Epithelial cell of esophagus (primary cell): ENCODE measurements around the gene SMCO2.

Source experiments
- DNase-seq: peaks from one replicate; pipeline ENCODE4 v3.0.0; 2010; ENCODE audit warnings: low read depth
- H3K4me3 ChIP-seq: 2 replicates; pipeline ENCODE4 v1.5.1; 2011; ENCODE audit warnings: mild to moderate bottlenecking, low read length, control low read depth
- TF ChIP-seq, protein P1 (sequence below): IDR thresholded peaks from 2 replicates; pipeline ENCODE4 v1.5.1; 2011; ENCODE audit warnings: low read depth, mild to moderate bottlenecking, low read length, control low read depth, inconsistent platforms; ENCODE audit not compliant: insufficient read depth; ENCODE audit errors: missing control alignments

Gene SMCO2

DNA sequence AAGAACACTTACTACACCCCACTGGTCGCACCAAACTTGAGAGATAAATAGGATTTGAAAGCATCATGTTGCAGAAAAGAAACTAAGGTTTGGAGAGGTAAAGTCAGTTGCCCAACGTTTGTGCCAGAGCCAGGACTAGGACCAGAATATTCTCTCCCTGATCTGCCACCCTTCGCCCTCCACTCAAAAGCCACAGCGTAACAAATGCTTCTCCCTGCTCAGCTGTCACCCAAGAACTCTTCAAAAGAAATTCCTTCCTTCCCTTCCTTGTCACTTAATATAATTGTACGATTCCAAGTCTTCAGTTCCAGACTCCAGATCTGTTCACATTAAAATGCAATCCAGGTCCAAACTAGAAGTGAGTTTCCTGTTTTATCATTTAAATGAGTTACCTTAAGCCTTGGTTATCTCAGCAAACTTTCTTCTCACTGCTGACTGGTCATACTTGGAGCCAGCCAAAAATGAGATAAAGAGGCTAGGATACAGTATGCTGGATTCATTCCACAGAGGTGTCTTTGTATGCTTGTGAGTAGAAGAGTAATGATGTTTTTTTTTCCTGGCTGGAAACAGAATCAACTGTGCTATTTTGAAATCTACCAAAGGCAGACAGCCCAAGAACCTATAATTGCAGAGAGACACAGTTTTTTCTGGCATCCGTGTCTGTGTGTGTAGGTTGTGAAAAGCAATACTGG is 64.6 kb downstream of the SMCO2 start:
- TF ChIP-seq, protein P1, sequence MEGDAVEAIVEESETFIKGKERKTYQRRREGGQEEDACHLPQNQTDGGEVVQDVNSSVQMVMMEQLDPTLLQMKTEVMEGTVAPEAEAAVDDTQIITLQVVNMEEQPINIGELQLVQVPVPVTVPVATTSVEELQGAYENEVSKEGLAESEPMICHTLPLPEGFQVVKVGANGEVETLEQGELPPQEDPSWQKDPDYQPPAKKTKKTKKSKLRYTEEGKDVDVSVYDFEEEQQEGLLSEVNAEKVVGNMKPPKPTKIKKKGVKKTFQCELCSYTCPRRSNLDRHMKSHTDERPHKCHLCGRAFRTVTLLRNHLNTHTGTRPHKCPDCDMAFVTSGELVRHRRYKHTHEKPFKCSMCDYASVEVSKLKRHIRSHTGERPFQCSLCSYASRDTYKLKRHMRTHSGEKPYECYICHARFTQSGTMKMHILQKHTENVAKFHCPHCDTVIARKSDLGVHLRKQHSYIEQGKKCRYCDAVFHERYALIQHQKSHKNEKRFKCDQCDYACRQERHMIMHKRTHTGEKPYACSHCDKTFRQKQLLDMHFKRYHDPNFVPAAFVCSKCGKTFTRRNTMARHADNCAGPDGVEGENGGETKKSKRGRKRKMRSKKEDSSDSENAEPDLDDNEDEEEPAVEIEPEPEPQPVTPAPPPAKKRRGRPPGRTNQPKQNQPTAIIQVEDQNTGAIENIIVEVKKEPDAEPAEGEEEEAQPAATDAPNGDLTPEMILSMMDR = no peak
- no peak for DNase-seq
- H3K4me3 ChIP-seq = no peak overlapping the region

DNA sequence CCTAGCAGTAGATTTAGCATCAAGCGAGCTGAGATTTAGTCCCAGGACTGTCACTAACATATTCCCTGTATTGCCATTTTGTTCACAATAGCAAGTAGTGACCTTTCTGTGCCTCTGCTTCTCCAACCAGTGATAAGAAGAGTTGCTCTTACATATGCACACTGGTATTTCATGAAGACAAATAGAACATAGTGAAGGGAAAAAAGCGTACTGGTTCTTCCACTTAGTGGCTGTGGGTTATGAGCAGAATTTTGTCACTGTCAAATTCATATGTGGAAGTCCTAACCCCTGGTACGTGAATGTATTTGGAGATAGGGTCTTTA is 65.1 kb downstream of the SMCO2 start:
- no peak for DNase-seq
- TF ChIP-seq, protein P1 = no peak
- no peak overlapping the region for H3K4me3 ChIP-seq

GRCh38 chr12:27513155-27513824 is 66.8 kb downstream of the SMCO2 start:
- TF ChIP-seq, protein P1 = no peak
- no peak for DNase-seq
- no peak overlapping the region for H3K4me3 ChIP-seq

- no peak for DNase-seq
- TF ChIP-seq, protein P1 = no peak
- H3K4me3 ChIP-seq = no peak overlapping the region
Measured at GRCh38 chr12:27515671-27516070, 69.1 kb downstream of the SMCO2 start.

GRCh38 chr12:27516625-27517024 is 70.1 kb downstream of the SMCO2 start:
- TF ChIP-seq, protein P1 = no peak
- peak; percentile 25 for DNase-seq
- H3K4me3 ChIP-seq = no peak overlapping the region

DNA sequence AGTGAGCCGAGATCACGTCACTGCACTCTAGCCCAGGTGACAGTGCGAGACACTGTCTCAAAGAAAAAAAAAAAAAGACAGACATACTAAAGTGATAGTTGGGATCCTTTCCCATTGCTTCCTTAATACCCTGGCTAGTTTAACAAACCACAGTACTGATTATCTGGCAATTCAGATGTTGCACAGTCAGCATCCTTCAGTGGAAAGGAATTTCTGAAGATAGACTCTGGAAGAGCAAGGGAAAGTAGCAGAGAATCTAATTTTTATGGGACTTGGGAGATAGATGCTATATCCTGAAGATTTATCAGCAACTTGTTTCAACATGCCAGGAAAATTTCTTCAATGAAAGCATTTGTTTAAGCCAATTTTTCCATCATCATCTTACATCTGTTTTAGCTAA is 71.0 kb downstream of the SMCO2 start:
- TF ChIP-seq, protein P1 = no peak
- no peak for DNase-seq
- no peak overlapping the region for H3K4me3 ChIP-seq
